Brain microvascular endothelial cell (primary cell): ENCODE results near the gene DEGS2.

Source experiments
- DNase-seq: peaks from one replicate; pipeline ENCODE4 v3.0.0-alpha.2; 2020
- H3K27ac ChIP-seq: fragments of 250-450 bp; sonication (Bioruptor Pico); 2 replicates; pipeline ENCODE4 v1.5.1; 2020; ENCODE audit warnings: mild to moderate bottlenecking, moderate library complexity
- H3K27me3 ChIP-seq: fragments of 250-450 bp; sonication (Bioruptor Pico); replicated peaks from 2 replicates; pipeline ENCODE4 v1.5.1; 2020; ENCODE audit warnings: mild to moderate bottlenecking
- H3K36me3 ChIP-seq: fragments of 250-450 bp; sonication (Bioruptor Pico); replicated peaks from 2 replicates; pipeline ENCODE4 v1.5.1; 2020; ENCODE audit warnings: mild to moderate bottlenecking
- H3K4me3 ChIP-seq: 2 replicates; pipeline ENCODE4 v1.5.1; 2011; ENCODE audit warnings: low read depth, mild to moderate bottlenecking, control low read depth, low read length, moderate library complexity
- in situ Hi-C: cut with HindIII; loops from 2 replicates; pipeline ENCODE4 v1.10.0; 2017; ENCODE audit warnings: low sequenced_read_pairs, low pct_ligation_motif_present
- TF ChIP-seq, protein P1 (sequence below): IDR thresholded peaks from 2 replicates; pipeline ENCODE4 v1.5.1; 2011; ENCODE audit warnings: low read depth, mild to moderate bottlenecking, moderate library complexity, low read length, control low read depth, inconsistent platforms; ENCODE audit errors: missing control alignments

Gene DEGS2

DNA sequence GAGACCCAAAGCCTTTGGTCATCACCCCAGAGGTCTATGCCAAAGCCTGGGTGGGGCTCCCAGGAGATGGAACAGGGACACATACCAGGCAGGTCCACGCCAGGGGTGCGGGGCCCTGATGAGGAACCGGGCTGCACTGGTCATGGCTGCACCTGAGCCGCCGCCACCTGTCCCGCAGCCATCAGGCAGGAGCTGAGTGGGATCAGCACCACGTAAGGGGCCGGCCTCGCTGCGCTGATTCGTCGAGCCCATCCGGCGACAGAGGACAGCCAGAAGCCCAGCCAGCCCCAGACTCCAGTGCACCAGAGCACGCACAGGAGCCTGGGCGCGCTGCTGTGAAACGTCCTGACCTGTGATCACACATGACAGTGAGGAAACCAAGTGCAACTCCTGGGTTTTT is 15.9 kb downstream of the DEGS2 start:
- Histone ChIP-seq H3K36me3 (no peaks in the 10 kb centered on the region), H3K4me3 (no peak overlapping the region), H3K27me3 (no peaks in the 10 kb centered on the region), H3K27ac (no peak overlapping the region)
- in situ Hi-C loops, result no loop called here
- DNase-seq, result no peak
- TF ChIP-seq, protein P1, sequence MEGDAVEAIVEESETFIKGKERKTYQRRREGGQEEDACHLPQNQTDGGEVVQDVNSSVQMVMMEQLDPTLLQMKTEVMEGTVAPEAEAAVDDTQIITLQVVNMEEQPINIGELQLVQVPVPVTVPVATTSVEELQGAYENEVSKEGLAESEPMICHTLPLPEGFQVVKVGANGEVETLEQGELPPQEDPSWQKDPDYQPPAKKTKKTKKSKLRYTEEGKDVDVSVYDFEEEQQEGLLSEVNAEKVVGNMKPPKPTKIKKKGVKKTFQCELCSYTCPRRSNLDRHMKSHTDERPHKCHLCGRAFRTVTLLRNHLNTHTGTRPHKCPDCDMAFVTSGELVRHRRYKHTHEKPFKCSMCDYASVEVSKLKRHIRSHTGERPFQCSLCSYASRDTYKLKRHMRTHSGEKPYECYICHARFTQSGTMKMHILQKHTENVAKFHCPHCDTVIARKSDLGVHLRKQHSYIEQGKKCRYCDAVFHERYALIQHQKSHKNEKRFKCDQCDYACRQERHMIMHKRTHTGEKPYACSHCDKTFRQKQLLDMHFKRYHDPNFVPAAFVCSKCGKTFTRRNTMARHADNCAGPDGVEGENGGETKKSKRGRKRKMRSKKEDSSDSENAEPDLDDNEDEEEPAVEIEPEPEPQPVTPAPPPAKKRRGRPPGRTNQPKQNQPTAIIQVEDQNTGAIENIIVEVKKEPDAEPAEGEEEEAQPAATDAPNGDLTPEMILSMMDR, result no peak

DNA sequence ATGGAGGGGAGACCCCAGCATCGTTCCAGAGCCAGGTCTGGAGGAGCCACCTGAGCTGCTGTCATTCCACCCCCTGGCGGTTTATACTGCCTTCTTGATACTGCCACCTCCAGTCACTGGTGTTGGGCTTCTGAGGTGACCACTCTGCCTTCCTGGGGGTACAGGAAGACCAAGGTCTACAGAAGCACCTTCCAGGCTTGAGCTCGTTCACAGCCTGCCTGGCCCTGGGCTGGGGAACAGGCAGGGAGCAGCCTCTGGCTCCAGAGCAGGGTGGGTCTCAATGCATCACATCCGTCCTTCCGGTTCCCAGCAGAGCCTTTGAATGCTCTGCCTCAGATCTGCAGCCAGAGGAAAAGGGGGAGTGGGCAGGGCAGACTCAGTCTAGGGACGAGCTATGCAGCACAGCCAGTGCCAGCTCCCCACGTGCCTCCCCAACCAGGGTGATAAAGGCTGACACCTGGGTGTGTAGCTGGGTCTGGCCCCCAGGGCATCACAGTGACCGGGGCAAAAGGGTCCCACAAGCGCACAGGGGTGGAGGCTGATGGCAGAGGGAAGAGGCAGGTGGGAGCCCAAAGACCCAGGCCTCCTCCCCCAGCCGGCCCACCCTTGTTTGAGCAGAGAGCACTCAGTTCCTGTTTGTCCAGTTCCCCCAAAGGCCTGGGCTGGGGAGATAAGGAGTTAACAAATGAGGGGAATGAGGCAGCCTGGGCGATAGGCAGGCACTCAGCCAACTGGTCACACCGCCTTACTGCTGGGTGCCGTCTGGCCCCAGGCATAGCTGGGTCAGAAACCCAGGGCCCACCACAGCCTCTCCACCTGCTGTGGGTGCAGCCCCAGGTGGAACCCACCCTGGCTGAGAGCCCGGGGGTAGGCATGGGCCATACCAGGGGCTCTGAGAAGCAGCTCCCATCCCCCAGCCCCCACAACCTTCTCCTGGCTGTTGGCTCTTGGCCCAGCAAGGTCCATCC is 17.1 kb downstream of the DEGS2 start:
- TF ChIP-seq, protein P1, result no peak
- no peaks in the 10 kb centered on the region for H3K36me3 ChIP-seq
- no peak overlapping the region for H3K4me3 ChIP-seq
- in situ Hi-C loops, result no loop called here
- no peak for DNase-seq
- no peaks in the 10 kb centered on the region for H3K27me3 ChIP-seq
- H3K27ac ChIP-seq, result no peak overlapping the region

DNA sequence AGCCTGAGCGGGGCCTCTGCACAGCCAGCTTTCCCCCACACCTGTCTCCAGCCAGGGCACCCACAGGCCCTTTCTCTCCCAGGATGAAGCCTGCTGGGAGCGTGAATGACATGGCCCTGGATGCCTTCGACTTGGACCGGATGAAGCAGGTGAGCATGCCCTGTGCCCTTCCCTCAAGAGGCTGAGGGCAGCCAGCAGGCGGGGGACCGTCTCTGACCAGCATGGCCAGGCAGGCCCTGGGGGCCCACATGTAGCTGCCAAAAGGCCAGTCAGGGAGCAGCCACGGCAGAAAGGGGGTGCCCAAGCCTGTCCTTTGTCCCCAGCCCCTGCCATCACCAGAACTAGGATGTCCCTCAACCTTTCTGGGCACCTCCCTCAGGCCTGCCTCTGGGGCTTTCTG is 18.3 kb downstream of the DEGS2 start:
- TF ChIP-seq, protein P1, result no peak
- Histone ChIP-seq H3K27ac (no peak overlapping the region), H3K36me3 (no peaks in the 10 kb centered on the region), H3K27me3 (no peaks in the 10 kb centered on the region), H3K4me3 (no peak overlapping the region)
- DNase-seq, result no peak
- in situ Hi-C loops, result no loop called here

DNA sequence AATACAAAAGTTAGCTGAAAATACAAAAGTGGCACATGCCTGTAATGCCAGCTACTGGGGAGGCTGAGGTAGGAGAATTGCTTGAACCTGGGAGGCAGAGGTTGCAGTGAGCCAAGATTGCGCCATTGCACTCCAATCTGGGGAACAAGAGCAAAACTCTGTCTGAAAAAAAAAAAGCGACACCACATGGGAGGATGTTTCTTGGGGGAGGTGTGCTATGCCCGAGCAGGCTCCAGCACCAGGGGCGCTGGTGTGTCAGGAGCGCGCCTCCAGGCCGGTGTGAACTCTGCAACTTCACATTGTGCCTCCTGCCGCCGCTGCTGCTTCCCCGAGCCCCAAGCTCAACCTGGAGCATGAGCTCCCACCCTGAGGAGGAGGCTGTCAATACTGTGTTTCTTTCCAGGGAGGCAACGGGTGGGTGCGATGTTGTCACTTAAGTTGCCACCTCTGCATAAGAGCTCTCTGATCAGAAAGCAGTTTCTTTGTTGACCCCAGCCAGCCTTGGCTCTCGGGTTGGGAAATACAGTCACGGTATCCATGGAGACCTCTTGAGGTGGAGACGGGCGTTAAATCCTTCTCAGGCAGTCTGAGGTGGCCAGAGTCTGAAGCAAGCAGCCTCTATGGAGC is 18.9 kb downstream of the DEGS2 start:
- no peak for DNase-seq
- Histone ChIP-seq H3K4me3 (no peak overlapping the region), H3K27ac (no peak overlapping the region), H3K36me3 (no peaks in the 10 kb centered on the region), H3K27me3 (no peaks in the 10 kb centered on the region)
- TF ChIP-seq, protein P1, result peak; percentile 60
- in situ Hi-C loops, result no loop called here

DNA sequence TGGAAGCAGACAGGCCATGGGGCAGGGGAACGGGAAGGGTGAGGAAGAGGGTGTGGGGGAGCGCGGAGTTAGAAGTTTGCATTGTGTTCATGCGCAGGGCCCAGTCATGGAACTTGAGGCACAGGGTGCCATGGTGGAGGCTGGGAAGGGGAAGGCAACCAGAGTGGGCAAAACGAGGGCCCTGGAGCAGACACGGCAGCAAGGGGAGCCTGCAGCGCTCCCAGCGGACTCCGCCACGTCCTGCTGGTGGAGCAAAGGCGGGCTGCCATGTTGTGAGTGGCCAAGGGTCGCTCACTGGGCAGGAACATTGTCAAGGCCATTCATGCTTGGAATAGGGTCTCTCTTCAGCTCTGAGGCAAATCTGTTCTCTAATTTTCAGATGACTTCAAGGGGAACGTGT is 20.5 kb downstream of the DEGS2 start:
- TF ChIP-seq, protein P1, result no peak
- H3K4me3 ChIP-seq, result no peak overlapping the region
- no peaks in the 10 kb centered on the region for H3K36me3 ChIP-seq
- H3K27me3 ChIP-seq, result no peaks in the 10 kb centered on the region
- H3K27ac ChIP-seq, result no peak overlapping the region
- DNase-seq, result no peak
- in situ Hi-C loops, result no loop called here
